WTC11 (cell line): ENCODE data around the gene PSTK.

Experiments used
- ATF3 ChIP-seq: sonication (generic); formaldehyde crosslinking; conservative IDR thresholded peaks from 2 replicates; pipeline ENCODE4 v1.8.1; 2022; ENCODE audit warnings: mild to moderate bottlenecking, missing genetic modification reagents
- CTCF ChIP-seq: fragments of 200-600 bp; IDR thresholded peaks from 2 replicates; pipeline ENCODE4 v1.8.0; 2022; ENCODE audit warnings: antibody characterized with exemption
- ESRRA ChIP-seq: sonication (generic); formaldehyde crosslinking; IDR thresholded peaks from 2 replicates; pipeline ENCODE4 v1.8.1; 2022; ENCODE audit warnings: mild to moderate bottlenecking, missing genetic modification reagents, borderline replicate concordance
- MAX ChIP-seq: sonication (generic); formaldehyde crosslinking; IDR thresholded peaks from 2 replicates; pipeline ENCODE4 v1.8.0; 2022; ENCODE audit warnings: mild to moderate bottlenecking, missing genetic modification reagents
- NFE2L1 ChIP-seq: sonication (generic); formaldehyde crosslinking; IDR thresholded peaks from 2 replicates; pipeline ENCODE4 v1.8.1; 2023; ENCODE audit warnings: missing genetic modification reagents
- NR1H2 ChIP-seq: sonication (generic); formaldehyde crosslinking; IDR thresholded peaks from 2 replicates; pipeline ENCODE4 v1.9.0; 2021; ENCODE audit warnings: mild to moderate bottlenecking, moderate library complexity, missing genetic modification reagents
- STAT6 ChIP-seq: sonication (generic); formaldehyde crosslinking; conservative IDR thresholded peaks from 2 replicates; pipeline ENCODE4 v1.8.1; 2023; ENCODE audit warnings: mild to moderate bottlenecking, low read depth, missing genetic modification reagents, moderate library complexity
- USF1 ChIP-seq: sonication (generic); formaldehyde crosslinking; IDR thresholded peaks from 2 replicates; pipeline ENCODE4 v1.8.0; 2022; ENCODE audit warnings: mild to moderate bottlenecking, missing genetic modification reagents
- ZNF263 ChIP-seq: sonication (generic); formaldehyde crosslinking; IDR thresholded peaks from 2 replicates; pipeline ENCODE4 v1.8.1; 2022; ENCODE audit warnings: low read depth, mild to moderate bottlenecking, moderate library complexity, missing genetic modification reagents

- no peak for TF ChIP-seq STAT6 (CRISPR knock-in tag)
- TF ChIP-seq MAX (CRISPR knock-in tag) = no peak
- TF ChIP-seq CTCF = no peak
- TF ChIP-seq ATF3 (CRISPR knock-in tag) = no peak
- no peak for TF ChIP-seq NFE2L1
- TF ChIP-seq ESRRA = no peak
- no peak for TF ChIP-seq NR1H2 (CRISPR knock-in tag)
- TF ChIP-seq ZNF263 = no peak
- no peak for TF ChIP-seq USF1 (CRISPR knock-in tag)
Measured at GRCh38 chr10:123039632-123039930, 59.4 kb downstream of the PSTK start.
